ENCODE measurements around the gene CCDC102A.
A peak's percentile ranks its signal among the peaks of the same experiment; 100 is the strongest.

The CCDC102A gene

GRCh38 chr16:57526498-57526897 is 9.9 kb downstream of the CCDC102A start:
- no peak overlapping the region for H3K9ac ChIP-seq
- H4K20me1 ChIP-seq, result no peaks in the 10 kb centered on the region
- peaks cover 43% of the 10 kb centered on the region for H3K4me1 ChIP-seq
- H3K9me3 ChIP-seq, result no peaks in the 10 kb centered on the region
- H3K27me3 ChIP-seq, result no peaks in the 10 kb centered on the region
- TF ChIP-seq Cebpa-rat (IDR thresholded peaks at IDR 0.05), result no peak
- no peak overlapping the region for H3K27ac ChIP-seq
- H3K4me2 ChIP-seq, result no peak overlapping the region
- peaks cover 20% of the 10 kb centered on the region for H3K36me3 ChIP-seq
- H3K4me3 ChIP-seq, result no peak overlapping the region

- TF ChIP-seq Cebpa-rat (IDR thresholded peaks at IDR 0.05), result no peak
- H3K4me1 ChIP-seq, result peaks cover 36% of the 10 kb centered on the region
- no peak overlapping the region for H3K9ac ChIP-seq
- H3K9me3 ChIP-seq, result no peaks in the 10 kb centered on the region
- peaks cover 20% of the 10 kb centered on the region for H3K36me3 ChIP-seq
- H3K4me3 ChIP-seq, result no peak overlapping the region
- H4K20me1 ChIP-seq, result no peaks in the 10 kb centered on the region
- H3K27me3 ChIP-seq, result no peaks in the 10 kb centered on the region
- no peak overlapping the region for H3K4me2 ChIP-seq
- 0 out of 2 replicates have a peak overlapping the region, but pooled peaks have one; percentile 9 for H3K27ac ChIP-seq
Measured at GRCh38 chr16:57525761-57526160, 10.6 kb downstream of the CCDC102A start.

DNA sequence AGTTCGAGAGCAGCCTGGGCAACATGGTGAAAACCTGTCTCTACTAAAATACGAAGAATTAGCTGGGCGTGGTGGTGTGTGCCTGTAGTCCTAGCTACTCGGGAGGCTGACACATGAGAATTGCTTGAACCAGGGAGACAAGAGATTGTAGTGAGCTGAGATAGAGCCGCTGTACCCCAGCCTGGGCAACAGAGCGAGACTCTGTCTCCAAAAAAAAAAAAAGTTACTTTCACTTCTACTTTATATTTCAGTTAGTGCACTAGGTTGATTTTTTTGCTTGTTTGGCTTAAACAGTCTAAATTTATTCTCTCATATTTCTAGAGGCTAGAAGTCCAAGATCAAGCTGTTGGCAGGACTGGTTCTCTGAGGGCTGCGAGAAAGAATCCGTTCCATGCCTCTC is 13.4 kb downstream of the CCDC102A start:
- no peak overlapping the region for H3K4me3 ChIP-seq

DNA sequence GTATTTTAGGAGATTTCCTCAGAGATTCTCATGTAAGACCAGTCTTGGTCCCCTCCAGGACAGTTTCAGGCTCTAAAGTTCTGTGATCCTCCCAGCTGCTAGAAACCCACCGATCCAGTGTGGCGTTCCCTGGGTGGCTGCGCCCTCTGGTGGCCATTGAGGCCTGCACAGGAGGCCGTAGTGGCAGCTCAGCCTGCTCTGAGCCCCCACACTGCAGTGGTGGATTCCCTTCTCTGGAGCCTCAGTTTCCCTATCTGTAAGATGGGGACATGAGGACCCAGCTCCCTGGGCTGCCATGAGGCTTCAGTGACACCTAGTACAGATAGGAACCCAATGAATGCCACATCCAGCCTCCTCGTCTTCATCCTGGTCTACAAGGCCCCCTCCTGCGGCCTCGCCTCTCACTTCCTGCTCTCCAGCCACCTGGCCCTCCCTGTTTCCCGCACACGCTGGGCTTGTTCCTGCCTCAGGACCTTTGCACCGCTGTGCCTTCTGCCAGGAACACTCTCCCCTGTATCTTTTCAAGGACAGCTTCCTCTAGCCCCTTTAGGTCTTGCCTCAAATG is 16.5 kb downstream of the CCDC102A start:
- no peak for TF ChIP-seq Cebpa-rat (IDR thresholded peaks at IDR 0.05)
- peaks cover 30% of the 10 kb centered on the region for H3K36me3 ChIP-seq
- no peak overlapping the region for H3K4me2 ChIP-seq
- peaks cover 14% of the 10 kb centered on the region for H3K4me1 ChIP-seq
- no peaks in the 10 kb centered on the region for H3K9me3 ChIP-seq
- H4K20me1 ChIP-seq, result no peaks in the 10 kb centered on the region
- H3K4me3 ChIP-seq, result no peak overlapping the region
- H3K9ac ChIP-seq, result no peak overlapping the region
- no peaks in the 10 kb centered on the region for H3K27me3 ChIP-seq
- no peak overlapping the region for H3K27ac ChIP-seq

More for the DNA sequence above, 13.4 kb downstream of the CCDC102A start:
- H4K20me1 ChIP-seq, result no peaks in the 10 kb centered on the region
- H3K9ac ChIP-seq, result no peak overlapping the region
- no peak for TF ChIP-seq Cebpa-rat (IDR thresholded peaks at IDR 0.05)
- peaks cover 14% of the 10 kb centered on the region for H3K4me1 ChIP-seq
- H3K36me3 ChIP-seq, result peaks cover 14% of the 10 kb centered on the region
- no peaks in the 10 kb centered on the region for H3K9me3 ChIP-seq
- peak overlapping the region; percentile 35 for H3K4me2 ChIP-seq
- H3K27me3 ChIP-seq, result no peaks in the 10 kb centered on the region
- no peak overlapping the region for H3K27ac ChIP-seq

DNA sequence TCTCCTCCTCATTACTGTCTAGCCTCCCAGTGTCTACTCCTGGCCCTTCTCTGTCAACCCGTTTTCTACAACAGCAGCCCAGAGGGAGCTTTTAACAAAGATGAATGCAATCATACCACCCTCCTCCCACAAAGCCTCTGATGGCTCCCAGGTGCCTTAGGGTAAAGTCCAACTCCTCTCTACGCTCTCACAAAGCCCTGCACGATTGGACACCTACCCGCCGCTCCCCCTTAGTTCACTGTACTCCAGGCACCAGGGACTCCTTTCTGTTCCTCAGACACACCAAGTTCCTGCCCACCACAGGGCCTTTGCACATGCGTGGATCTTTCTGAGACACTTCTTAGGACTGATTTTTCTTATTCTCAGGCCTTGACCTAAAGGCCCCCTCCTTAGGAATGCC is 17.4 kb downstream of the CCDC102A start:
- no peak for TF ChIP-seq Cebpa-rat (IDR thresholded peaks at IDR 0.05)
- Histone ChIP-seq H3K4me1 (peaks cover 14% of the 10 kb centered on the region), H3K9me3 (no peaks in the 10 kb centered on the region), H4K20me1 (no peaks in the 10 kb centered on the region), H3K9ac (no peak overlapping the region), H3K27ac (no peak overlapping the region), H3K36me3 (peaks cover 31% of the 10 kb centered on the region), H3K4me2 (no peak overlapping the region), H3K4me3 (no peak overlapping the region), H3K27me3 (no peaks in the 10 kb centered on the region)

- Histone ChIP-seq H3K9me3 (no peaks in the 10 kb centered on the region), H3K9ac (no peak overlapping the region), H3K27me3 (no peaks in the 10 kb centered on the region), H3K4me2 (no peak overlapping the region), H3K4me1 (peaks cover 11% of the 10 kb centered on the region), H3K36me3 (peaks cover 34% of the 10 kb centered on the region), H3K4me3 (no peak overlapping the region), H3K27ac (no peak overlapping the region), H4K20me1 (no peaks in the 10 kb centered on the region)
- no peak for TF ChIP-seq Cebpa-rat (IDR thresholded peaks at IDR 0.05)
Measured at GRCh38 chr16:57518520-57518919, 17.9 kb downstream of the CCDC102A start.

DNA sequence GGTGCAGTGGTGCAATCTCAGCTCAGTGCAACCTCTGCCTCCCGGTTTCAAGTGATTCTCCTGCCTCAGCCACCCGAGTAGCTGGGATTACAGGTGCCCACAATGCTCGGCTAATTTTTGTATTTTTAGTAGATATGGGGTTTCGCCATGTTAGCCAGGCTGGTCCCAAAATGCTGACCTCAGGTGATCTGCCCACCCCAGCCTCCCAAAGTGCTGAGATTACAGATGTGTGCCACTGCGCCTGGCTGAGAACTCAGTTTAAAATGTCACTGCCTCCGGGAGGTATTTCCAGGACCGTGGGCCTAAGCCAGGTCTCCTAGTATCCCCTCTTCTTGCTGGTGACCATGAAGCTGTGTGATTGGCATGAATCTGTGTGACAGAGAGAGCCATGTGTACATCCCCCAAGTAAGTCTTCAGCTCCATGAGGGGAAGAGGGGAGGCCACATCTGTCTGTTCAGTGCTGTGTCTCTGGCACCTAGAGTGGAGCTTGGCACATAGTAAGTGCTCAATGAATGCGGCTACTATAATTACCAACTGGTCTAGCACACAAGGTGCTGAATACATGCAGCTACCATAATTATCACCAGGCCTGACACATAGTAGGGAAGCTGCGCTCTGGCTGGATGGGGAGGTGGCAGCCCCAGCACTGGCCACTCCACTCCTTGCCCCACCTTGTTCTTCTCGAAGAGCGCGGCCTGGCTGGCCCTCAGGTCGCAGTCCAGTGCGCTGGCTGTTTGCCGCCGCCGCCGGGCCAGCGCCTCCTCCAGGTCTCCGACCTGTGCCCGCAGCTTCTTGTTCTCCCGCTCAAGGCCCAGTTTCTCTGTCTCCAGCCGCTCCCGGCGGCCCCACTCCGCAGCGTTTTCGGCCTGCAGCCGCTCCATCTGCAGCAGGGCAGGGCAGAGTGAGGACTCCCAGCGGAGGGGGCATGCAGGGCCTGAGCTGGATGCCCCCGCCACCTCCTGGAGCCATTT is 18.7 kb downstream of the CCDC102A start:
- no peak overlapping the region for H3K27ac ChIP-seq
- no peak overlapping the region for H3K4me3 ChIP-seq
- H4K20me1 ChIP-seq, result no peaks in the 10 kb centered on the region
- peaks cover 39% of the 10 kb centered on the region for H3K36me3 ChIP-seq
- no peak overlapping the region for H3K4me2 ChIP-seq
- peaks cover 2% of the 10 kb centered on the region for H3K4me1 ChIP-seq
- no peaks in the 10 kb centered on the region for H3K9me3 ChIP-seq
- H3K9ac ChIP-seq, result no peak overlapping the region
- TF ChIP-seq Cebpa-rat (IDR thresholded peaks at IDR 0.05), result no peak
- no peaks in the 10 kb centered on the region for H3K27me3 ChIP-seq

DNA sequence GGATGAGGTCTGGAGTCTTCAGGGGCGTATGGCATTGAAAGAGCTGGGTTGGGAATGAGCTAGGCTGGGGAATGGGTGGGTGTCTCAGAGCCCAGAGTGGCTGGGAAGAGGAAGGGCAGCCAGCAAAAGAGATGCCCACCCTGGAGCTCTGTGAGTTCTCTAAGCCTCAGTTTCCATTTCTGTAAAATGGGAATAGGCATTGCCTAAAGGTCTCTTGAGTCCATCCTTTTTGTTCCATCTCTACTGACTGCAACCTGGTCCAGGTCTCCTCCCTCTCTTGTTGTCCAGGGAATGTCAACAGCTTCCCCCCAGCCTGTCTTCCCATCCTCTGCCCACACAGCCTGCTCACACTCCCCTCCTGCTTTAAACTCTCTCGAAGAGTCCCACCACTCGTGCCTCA is 19.6 kb downstream of the CCDC102A start:
- TF ChIP-seq Cebpa-rat (IDR thresholded peaks at IDR 0.05), result no peak
- Histone ChIP-seq H3K4me1 (no peaks in the 10 kb centered on the region), H3K27ac (no peak overlapping the region), H3K4me2 (no peak overlapping the region), H3K9ac (no peak overlapping the region), H3K27me3 (no peaks in the 10 kb centered on the region), H3K4me3 (no peak overlapping the region), H3K36me3 (peaks cover 46% of the 10 kb centered on the region), H3K9me3 (no peaks in the 10 kb centered on the region), H4K20me1 (no peaks in the 10 kb centered on the region)

DNA sequence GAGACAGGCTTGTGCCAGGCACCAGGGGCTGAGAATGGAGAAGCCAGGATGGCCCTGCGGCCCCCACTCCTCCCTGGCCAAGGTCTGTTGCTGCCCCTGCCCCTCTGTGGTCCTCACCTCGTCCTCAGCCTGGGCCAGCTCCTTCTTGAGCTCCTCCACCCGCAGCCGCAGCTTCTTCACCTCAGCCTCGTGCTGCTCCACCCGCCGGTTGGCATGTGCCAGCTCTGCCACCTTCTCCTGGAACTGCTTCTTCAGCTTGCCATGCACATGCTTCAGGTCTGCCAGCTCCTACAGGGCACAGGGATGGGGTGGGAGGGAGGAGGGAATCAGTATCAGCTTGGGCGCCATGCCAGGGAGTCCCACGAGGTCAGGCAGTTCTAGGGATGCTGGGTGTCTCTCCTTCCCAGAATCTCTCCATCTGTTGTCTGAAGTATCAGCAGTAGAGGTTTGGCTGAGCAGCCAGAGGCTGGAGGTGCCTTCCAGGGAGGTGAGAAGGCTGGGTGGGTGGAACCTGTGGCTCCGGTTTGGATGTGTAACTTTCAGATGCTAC is 20.1 kb downstream of the CCDC102A start:
- H3K27ac ChIP-seq, result no peak overlapping the region
- no peak overlapping the region for H3K4me3 ChIP-seq

More for the DNA sequence above, 20.1 kb downstream of the CCDC102A start:
- no peak overlapping the region for H3K9ac ChIP-seq
- no peaks in the 10 kb centered on the region for H3K4me1 ChIP-seq
- TF ChIP-seq Cebpa-rat (IDR thresholded peaks at IDR 0.05), result no peak
- H3K36me3 ChIP-seq, result peaks cover 46% of the 10 kb centered on the region
- no peaks in the 10 kb centered on the region for H3K27me3 ChIP-seq
- no peaks in the 10 kb centered on the region for H3K9me3 ChIP-seq
- H4K20me1 ChIP-seq, result no peaks in the 10 kb centered on the region
- no peak overlapping the region for H3K4me2 ChIP-seq

Data from BLaER1 (cell line).